ENCODE data around the gene ZNF24. TPM values are rescaled to one million over a fixed set of nuclear protein-coding genes. Genes with fewer than 3 reads are reported as not detected.

Gene ZNF24
- total and polyA plus RNA-seq, 2 of the 4 experiments (the other 2 are of a cell fraction): 7.6 to 20.8 TPM

DNA sequence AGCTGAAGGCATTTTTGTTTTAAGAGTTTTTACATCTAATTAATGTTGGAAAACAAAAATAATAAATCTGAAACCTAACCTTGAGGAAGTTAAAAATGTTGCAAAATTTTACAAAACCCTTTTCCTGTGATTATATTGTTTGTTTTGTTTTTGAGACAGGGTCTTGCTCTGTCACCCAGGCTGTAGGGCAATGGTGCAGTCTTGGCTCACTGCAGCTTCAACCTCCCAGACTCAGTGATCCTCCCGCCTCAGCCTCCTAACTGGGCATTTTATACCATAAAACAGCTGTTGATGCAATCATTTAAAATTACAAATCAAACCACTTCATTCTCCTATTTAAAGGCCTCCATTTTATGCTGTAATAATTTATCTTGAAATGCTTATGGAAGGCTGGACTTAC, 1.7 kb upstream of the ZNF24 start:
- H4K5ac ChIP-seq (ENCODE audit: low read depth, low read length): no peak overlapping the region
- ATAC-seq (ENCODE audit: low read depth) (no peak), DNase-seq (no peak)
- dilution Hi-C loops (cut with HindIII; ENCODE audit: low sequenced_read_pairs, unreplicated experiment) (no loop called here), intact Hi-C loops (cut with micrococcal nuclease) (loop anchor here (2.0 kb wide), 1 partner anchor 105 kb away; the partner anchor contains the start of gene ZNF397), in situ Hi-C loops (cut with MboI; ENCODE audit: low sequenced_read_pairs) (no loop called here)
- no peak overlapping the region for H3K56ac ChIP-seq (ENCODE audit: extremely low read depth, insufficient read depth, low read length)
- H2BK120ac ChIP-seq (ENCODE audit: low read depth, low read length): no peak overlapping the region
- peak overlapping the region in 1 of 2 experiments; percentile 56; a peak in 1 of 4 replicates for H4K8ac ChIP-seq (ENCODE audit: low read depth in 2 of 2, low read length in 2 of 2)
- peaks cover 28% of the 10 kb centered on the region for H4K20me1 ChIP-seq (ENCODE audit: insufficient read depth, low read length)
- H2BK15ac ChIP-seq (ENCODE audit: low read depth, low read length): no peak overlapping the region
- no peak overlapping the region for H2BK20ac ChIP-seq (ENCODE audit: low read depth, low read length)
- no peak overlapping the region for H3K27ac ChIP-seq (ENCODE audit: insufficient read depth, low read length)
- TF ChIP-seq, protein P1, sequence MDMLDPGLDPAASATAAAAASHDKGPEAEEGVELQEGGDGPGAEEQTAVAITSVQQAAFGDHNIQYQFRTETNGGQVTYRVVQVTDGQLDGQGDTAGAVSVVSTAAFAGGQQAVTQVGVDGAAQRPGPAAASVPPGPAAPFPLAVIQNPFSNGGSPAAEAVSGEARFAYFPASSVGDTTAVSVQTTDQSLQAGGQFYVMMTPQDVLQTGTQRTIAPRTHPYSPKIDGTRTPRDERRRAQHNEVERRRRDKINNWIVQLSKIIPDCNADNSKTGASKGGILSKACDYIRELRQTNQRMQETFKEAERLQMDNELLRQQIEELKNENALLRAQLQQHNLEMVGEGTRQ (IDR thresholded peaks at IDR 0.05; ENCODE audit: low read depth, low read length): no peak
- TF ChIP-seq MXI1 (IDR thresholded peaks at IDR 0.05; ENCODE audit: borderline replicate concordance, low read depth, low read length) (no peak), SMC3 (IDR thresholded peaks at IDR 0.05; ENCODE audit: low read depth, low read length) (no peak), RAD21 (IDR thresholded peaks at IDR 0.05; ENCODE audit: low read length) (no peak), NFE2L2 (IDR thresholded peaks at IDR 0.05; ENCODE audit: low read depth, low read length) (no peak)
- TF ChIP-seq, protein P2, sequence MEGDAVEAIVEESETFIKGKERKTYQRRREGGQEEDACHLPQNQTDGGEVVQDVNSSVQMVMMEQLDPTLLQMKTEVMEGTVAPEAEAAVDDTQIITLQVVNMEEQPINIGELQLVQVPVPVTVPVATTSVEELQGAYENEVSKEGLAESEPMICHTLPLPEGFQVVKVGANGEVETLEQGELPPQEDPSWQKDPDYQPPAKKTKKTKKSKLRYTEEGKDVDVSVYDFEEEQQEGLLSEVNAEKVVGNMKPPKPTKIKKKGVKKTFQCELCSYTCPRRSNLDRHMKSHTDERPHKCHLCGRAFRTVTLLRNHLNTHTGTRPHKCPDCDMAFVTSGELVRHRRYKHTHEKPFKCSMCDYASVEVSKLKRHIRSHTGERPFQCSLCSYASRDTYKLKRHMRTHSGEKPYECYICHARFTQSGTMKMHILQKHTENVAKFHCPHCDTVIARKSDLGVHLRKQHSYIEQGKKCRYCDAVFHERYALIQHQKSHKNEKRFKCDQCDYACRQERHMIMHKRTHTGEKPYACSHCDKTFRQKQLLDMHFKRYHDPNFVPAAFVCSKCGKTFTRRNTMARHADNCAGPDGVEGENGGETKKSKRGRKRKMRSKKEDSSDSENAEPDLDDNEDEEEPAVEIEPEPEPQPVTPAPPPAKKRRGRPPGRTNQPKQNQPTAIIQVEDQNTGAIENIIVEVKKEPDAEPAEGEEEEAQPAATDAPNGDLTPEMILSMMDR (conservative IDR thresholded peaks at IDR 0.05; ENCODE audit: low read depth, low read length): no peak
- no peak overlapping the region for H2AFZ ChIP-seq (replicated peaks; ENCODE audit: low read length, poor library complexity)
- no peak overlapping the region for H4K91ac ChIP-seq (ENCODE audit: insufficient read depth, low read depth, low read length)
- H3K23ac ChIP-seq (ENCODE audit: low read depth, low read length): no peak overlapping the region
- H3K9ac ChIP-seq (ENCODE audit: low read depth, low read length): no peak overlapping the region; the same call in 1 of the 2 replicates
- BruUV-seq (replicated peaks): no TSS peak
- H3K4me3 ChIP-seq (ENCODE audit: insufficient read depth, low read depth, low read length): no peak overlapping the region
- no peak overlapping the region for H3K4ac ChIP-seq (ENCODE audit: low read depth, low read length)
- no peak overlapping the region for H2BK5ac ChIP-seq (ENCODE audit: low read depth, low read length, poor library complexity, severe bottlenecking)
- CTCF ChIA-PET: interaction anchor here (1.2 kb wide), 1 partner anchor 9 kb away, joined by 7 read pairs; no protein-coding TSS in a partner anchor
- H3K9me1 ChIP-seq (ENCODE audit: insufficient read depth, low read length): peaks cover 9% of the 10 kb centered on the region
- H3K18ac ChIP-seq (ENCODE audit: low read depth, low read length): no peak overlapping the region
- H3K4me1 ChIP-seq (ENCODE audit: control insufficient read depth, insufficient read depth, low read length): peaks cover 2% of the 10 kb centered on the region; the same call in 1 of the 2 replicates
- no CpG with 5 or more reads among the region's 1 CpG for WGBS, 2 experiments (ENCODE audit: extremely low coverage in 2 of 2, insufficient read length in 1 of 2)
- no peak overlapping the region for H3K14ac ChIP-seq (replicated peaks; ENCODE audit: low read depth, low read length)
- H2AK5ac ChIP-seq (ENCODE audit: low read depth, low read length): no peak overlapping the region
- H3K27me3 ChIP-seq (ENCODE audit: control insufficient read depth, insufficient read depth, low read length): no peaks in the 10 kb centered on the region
- peaks cover 0 to 25% of the 10 kb centered on the region in 2 experiments; a peak in 2 of 4 replicates for H3K79me1 ChIP-seq (ENCODE audit: low read depth in 1 of 2, low read length in 2 of 2)
- H2AK9ac ChIP-seq (replicated peaks; ENCODE audit: low read depth, low read length, poor library complexity): no peak overlapping the region
- no peaks in the 10 kb centered on the region for H3K9me3 ChIP-seq (ENCODE audit: control insufficient read depth, insufficient read depth, low read length)
- H3K4me2 ChIP-seq (ENCODE audit: low read depth, low read length): peak overlapping the region; percentile 6
- POLR2A ChIA-PET (ENCODE audit: unreplicated experiment): interaction anchor here (0.5 kb wide), 1 partner anchor 150 kb away, joined by 4 read pairs; no protein-coding TSS in a partner anchor
- H3K36me3 ChIP-seq (ENCODE audit: control insufficient read depth, insufficient read depth, low read length): no peaks in the 10 kb centered on the region
